ENCODE data around the gene NTF3.

DNA sequence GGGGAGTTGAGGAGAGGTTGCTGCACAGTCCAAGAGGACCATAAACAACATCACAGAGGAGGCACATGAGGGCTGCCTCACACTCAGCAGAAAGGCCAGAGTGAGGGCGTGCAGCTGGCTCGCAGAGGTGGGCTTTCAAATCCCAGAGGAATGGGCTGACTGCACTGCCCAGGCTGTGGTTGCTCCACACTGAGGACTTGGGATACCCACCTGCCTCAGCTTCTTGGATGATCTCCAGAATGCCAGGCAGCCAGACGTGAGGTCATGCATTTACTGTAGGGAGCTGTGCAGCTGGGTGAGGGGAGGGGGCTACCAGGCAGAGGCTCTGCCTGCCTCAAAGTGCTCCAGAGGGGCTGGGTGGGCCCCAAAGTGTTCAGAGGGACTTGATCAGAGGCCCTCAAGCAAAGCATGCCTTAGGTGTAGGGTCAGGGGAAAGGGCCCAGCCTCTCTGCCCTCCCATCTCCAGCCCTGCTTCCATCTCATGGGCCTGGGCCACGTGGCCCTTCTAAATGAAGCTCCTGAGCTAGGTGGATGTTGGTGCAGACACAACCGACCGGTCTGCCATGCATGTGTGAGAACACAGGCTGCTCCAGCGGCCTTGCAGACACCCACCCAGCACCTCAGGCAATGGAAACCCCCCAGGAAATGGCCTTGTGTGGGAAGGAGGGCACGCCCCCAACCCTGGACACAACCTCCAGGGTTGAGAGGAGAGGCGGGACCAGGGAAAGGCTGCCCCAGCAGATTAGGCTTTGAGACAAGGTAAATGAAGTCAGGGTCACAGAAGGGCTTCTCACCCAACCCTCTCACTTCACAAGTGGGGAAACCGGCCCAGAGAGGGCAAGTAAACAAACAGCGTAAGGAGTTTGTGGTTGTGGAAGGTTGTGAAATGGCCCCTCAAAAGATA lies 90.8 kb downstream of the NTF3 start:
- TF ChIP-seq, protein P1, sequence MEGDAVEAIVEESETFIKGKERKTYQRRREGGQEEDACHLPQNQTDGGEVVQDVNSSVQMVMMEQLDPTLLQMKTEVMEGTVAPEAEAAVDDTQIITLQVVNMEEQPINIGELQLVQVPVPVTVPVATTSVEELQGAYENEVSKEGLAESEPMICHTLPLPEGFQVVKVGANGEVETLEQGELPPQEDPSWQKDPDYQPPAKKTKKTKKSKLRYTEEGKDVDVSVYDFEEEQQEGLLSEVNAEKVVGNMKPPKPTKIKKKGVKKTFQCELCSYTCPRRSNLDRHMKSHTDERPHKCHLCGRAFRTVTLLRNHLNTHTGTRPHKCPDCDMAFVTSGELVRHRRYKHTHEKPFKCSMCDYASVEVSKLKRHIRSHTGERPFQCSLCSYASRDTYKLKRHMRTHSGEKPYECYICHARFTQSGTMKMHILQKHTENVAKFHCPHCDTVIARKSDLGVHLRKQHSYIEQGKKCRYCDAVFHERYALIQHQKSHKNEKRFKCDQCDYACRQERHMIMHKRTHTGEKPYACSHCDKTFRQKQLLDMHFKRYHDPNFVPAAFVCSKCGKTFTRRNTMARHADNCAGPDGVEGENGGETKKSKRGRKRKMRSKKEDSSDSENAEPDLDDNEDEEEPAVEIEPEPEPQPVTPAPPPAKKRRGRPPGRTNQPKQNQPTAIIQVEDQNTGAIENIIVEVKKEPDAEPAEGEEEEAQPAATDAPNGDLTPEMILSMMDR (IDR thresholded peaks at IDR 0.05): no peak
- TF ChIP-seq EZH2 (IDR thresholded peaks at IDR 0.05; ENCODE audit: borderline replicate concordance, insufficient read depth, low read depth, low read length, poor library complexity, severe bottlenecking): no peak

All from B cell (primary cell).